Measurements from ENCODE around the gene MED12L. TPM values are rescaled to one million over a fixed set of nuclear protein-coding genes. Genes with fewer than 3 reads are reported as not detected.

MED12L gene
- polyA plus RNA-seq, 1 donor from 2014 or later: 28.5 TPM

DNA sequence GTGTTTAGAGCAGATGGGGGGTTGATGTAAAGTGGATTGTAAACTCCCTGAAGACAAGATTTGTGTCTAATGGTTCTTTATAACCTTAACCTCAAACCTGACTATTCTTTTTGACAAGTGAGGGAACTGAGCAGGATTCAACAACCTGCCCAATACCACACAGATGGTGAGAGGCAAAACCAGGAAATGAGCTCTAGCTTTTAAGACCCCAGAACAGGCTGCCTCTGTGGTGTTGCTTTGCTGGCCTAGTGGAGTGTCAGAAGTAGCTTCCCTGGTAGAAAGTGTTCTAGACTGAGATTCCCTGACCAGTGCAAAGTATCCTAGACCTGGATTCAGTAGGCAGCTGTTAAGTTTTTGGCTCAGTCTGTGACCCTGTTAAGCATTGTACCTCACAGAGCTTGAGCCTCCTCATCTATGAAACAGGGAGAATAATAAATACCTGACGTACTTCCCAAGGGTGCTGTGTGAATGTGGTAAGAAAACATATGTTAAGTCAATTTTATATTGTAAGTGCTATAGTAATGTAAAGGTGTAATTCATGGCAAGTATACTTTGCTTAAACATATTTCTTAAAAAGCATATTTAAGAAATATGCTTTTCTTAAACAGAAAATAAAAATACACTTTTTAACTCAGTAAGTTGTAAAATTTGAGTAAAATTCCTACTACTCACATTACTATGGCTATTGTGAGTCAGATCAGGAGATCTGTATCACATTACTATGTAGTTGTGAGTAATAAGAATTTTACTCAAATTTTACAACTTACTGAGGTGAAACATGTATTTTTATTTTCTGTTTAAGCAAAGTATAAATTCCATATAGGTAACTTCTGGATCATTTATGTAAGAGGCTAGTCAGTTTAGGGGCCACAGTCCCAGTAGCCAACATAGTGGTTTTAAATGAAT is 222.4 kb downstream of the MED12L start:
- H3K36me3 ChIP-seq (ENCODE audit: insufficient read depth, low read length): no peaks in the 10 kb centered on the region
- no peaks in the 10 kb centered on the region for H3K9me3 ChIP-seq (ENCODE audit: low read length)
- H3K27me3 ChIP-seq (ENCODE audit: insufficient read depth, low read depth, low read length): no peaks in the 10 kb centered on the region
- H3K27ac ChIP-seq (ENCODE audit: low read length): no peak overlapping the region
- no peak overlapping the region for H3K4me3 ChIP-seq (ENCODE audit: low read length)
- H3K9ac ChIP-seq (ENCODE audit: low read length): no peak overlapping the region
- no peak overlapping the region for H2AFZ ChIP-seq (ENCODE audit: low read depth, low read length)
- no peak overlapping the region for H3K4me2 ChIP-seq (ENCODE audit: low read length)
- peaks cover 3% of the 10 kb centered on the region for H4K20me1 ChIP-seq (ENCODE audit: insufficient read depth)
- TF ChIP-seq TAF1 (IDR thresholded peaks at IDR 0.05; ENCODE audit: low read depth) (no peak), EZH2 (IDR thresholded peaks at IDR 0.05; ENCODE audit: borderline replicate concordance, insufficient read depth, low read length, poor library complexity, severe bottlenecking) (no peak), POLR2AphosphoS5 (IDR thresholded peaks at IDR 0.05) (no peak), RAD21 (conservative IDR thresholded peaks at IDR 0.05) (no peak), SMC3 (conservative IDR thresholded peaks at IDR 0.05; ENCODE audit: poor library complexity) (no peak), EP300 (conservative IDR thresholded peaks at IDR 0.05; ENCODE audit: poor library complexity, severe bottlenecking) (no peak), MXI1 (conservative IDR thresholded peaks at IDR 0.05; ENCODE audit: poor library complexity, severe bottlenecking) (no peak)
- TF ChIP-seq, protein P1, sequence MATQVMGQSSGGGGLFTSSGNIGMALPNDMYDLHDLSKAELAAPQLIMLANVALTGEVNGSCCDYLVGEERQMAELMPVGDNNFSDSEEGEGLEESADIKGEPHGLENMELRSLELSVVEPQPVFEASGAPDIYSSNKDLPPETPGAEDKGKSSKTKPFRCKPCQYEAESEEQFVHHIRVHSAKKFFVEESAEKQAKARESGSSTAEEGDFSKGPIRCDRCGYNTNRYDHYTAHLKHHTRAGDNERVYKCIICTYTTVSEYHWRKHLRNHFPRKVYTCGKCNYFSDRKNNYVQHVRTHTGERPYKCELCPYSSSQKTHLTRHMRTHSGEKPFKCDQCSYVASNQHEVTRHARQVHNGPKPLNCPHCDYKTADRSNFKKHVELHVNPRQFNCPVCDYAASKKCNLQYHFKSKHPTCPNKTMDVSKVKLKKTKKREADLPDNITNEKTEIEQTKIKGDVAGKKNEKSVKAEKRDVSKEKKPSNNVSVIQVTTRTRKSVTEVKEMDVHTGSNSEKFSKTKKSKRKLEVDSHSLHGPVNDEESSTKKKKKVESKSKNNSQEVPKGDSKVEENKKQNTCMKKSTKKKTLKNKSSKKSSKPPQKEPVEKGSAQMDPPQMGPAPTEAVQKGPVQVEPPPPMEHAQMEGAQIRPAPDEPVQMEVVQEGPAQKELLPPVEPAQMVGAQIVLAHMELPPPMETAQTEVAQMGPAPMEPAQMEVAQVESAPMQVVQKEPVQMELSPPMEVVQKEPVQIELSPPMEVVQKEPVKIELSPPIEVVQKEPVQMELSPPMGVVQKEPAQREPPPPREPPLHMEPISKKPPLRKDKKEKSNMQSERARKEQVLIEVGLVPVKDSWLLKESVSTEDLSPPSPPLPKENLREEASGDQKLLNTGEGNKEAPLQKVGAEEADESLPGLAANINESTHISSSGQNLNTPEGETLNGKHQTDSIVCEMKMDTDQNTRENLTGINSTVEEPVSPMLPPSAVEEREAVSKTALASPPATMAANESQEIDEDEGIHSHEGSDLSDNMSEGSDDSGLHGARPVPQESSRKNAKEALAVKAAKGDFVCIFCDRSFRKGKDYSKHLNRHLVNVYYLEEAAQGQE (IDR thresholded peaks at IDR 0.05; ENCODE audit: borderline replicate concordance): no peak
- TF ChIP-seq, protein P2, sequence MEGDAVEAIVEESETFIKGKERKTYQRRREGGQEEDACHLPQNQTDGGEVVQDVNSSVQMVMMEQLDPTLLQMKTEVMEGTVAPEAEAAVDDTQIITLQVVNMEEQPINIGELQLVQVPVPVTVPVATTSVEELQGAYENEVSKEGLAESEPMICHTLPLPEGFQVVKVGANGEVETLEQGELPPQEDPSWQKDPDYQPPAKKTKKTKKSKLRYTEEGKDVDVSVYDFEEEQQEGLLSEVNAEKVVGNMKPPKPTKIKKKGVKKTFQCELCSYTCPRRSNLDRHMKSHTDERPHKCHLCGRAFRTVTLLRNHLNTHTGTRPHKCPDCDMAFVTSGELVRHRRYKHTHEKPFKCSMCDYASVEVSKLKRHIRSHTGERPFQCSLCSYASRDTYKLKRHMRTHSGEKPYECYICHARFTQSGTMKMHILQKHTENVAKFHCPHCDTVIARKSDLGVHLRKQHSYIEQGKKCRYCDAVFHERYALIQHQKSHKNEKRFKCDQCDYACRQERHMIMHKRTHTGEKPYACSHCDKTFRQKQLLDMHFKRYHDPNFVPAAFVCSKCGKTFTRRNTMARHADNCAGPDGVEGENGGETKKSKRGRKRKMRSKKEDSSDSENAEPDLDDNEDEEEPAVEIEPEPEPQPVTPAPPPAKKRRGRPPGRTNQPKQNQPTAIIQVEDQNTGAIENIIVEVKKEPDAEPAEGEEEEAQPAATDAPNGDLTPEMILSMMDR (IDR thresholded peaks at IDR 0.05; ENCODE audit: poor library complexity, severe bottlenecking): no peak
- H3F3A ChIP-seq (ENCODE audit: insufficient read depth, low read length, poor library complexity, severe bottlenecking): no peaks in the 10 kb centered on the region
- no peaks in the 10 kb centered on the region for H3K9me2 ChIP-seq (ENCODE audit: insufficient read depth, low read length)
- no peaks in the 10 kb centered on the region for H3K79me2 ChIP-seq (replicated peaks; ENCODE audit: insufficient read depth, low read length)

DNA sequence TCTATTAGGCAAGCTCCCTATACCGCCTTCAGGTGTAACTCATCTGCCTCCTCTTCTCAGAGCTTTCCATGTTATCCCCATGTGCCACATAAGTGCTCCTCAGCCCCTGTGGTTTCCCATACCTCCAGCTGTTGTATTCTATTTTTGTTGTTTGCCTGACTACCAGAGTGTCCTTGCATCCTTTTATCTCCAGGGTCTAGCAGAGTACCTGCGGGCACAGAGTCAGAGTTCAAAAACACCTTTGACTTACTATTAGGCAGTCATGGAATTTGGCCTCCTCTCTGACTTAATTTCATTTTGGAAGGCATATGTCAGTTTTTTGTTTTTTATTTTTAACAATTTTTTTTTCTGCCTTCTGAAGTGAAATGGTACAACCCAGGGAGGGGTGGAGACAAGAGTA is 224.1 kb downstream of the MED12L start:
- TF ChIP-seq, protein P1 (IDR thresholded peaks at IDR 0.05; ENCODE audit: borderline replicate concordance): no peak
- TF ChIP-seq TAF1 (IDR thresholded peaks at IDR 0.05; ENCODE audit: low read depth) (no peak), POLR2AphosphoS5 (IDR thresholded peaks at IDR 0.05) (no peak), MXI1 (conservative IDR thresholded peaks at IDR 0.05; ENCODE audit: poor library complexity, severe bottlenecking) (no peak), EZH2 (IDR thresholded peaks at IDR 0.05; ENCODE audit: borderline replicate concordance, insufficient read depth, low read length, poor library complexity, severe bottlenecking) (no peak), EP300 (conservative IDR thresholded peaks at IDR 0.05; ENCODE audit: poor library complexity, severe bottlenecking) (no peak), RAD21 (conservative IDR thresholded peaks at IDR 0.05) (no peak), SMC3 (conservative IDR thresholded peaks at IDR 0.05; ENCODE audit: poor library complexity) (no peak)
- no peak overlapping the region for H3K27ac ChIP-seq (ENCODE audit: low read length)
- H3K36me3 ChIP-seq (ENCODE audit: insufficient read depth, low read length): no peaks in the 10 kb centered on the region
- no peak overlapping the region for H3K4me3 ChIP-seq (ENCODE audit: low read length)
- peaks cover 3% of the 10 kb centered on the region for H4K20me1 ChIP-seq (ENCODE audit: insufficient read depth)
- H3K79me2 ChIP-seq (replicated peaks; ENCODE audit: insufficient read depth, low read length): no peaks in the 10 kb centered on the region
- H2AFZ ChIP-seq (ENCODE audit: low read depth, low read length): no peak overlapping the region
- H3K4me2 ChIP-seq (ENCODE audit: low read length): no peak overlapping the region
- no peaks in the 10 kb centered on the region for H3K9me3 ChIP-seq (ENCODE audit: low read length)
- H3K9me2 ChIP-seq (ENCODE audit: insufficient read depth, low read length): no peaks in the 10 kb centered on the region
- no peak overlapping the region for H3K9ac ChIP-seq (ENCODE audit: low read length)
- H3F3A ChIP-seq (ENCODE audit: insufficient read depth, low read length, poor library complexity, severe bottlenecking): no peaks in the 10 kb centered on the region
- no peaks in the 10 kb centered on the region for H3K27me3 ChIP-seq (ENCODE audit: insufficient read depth, low read depth, low read length)
